HepG2 (cell line): Measurements from ENCODE around the gene TLR2.

Experiments
- MAX ChIP-seq: IDR thresholded peaks from 2 replicates; pipeline ENCODE4 v1.6.1; 2012; ENCODE audit warnings: inconsistent platforms
- POLR2A ChIP-seq, 2 experiments: IDR thresholded peaks; 2 replicates each; pipeline ENCODE4 v1.6.1; 2011; ENCODE audit warnings: low read depth in 2 of 2, low read length in 2 of 2, mild to moderate bottlenecking in 1 of 2, moderate library complexity in 1 of 2; ENCODE audit not compliant: insufficient read depth in 1 of 2
- ZKSCAN1 ChIP-seq: fragments of 150-350 bp; IDR thresholded peaks from 2 replicates; pipeline ENCODE4 v1.6.1; 2014; ENCODE audit warnings: low read length
- ZNF713 ChIP-seq: sonication (generic); formaldehyde crosslinking; IDR thresholded peaks from 2 replicates; pipeline ENCODE4 v1.4.0; 2020; ENCODE audit warnings: mild to moderate bottlenecking, missing genetic modification reagents
- ZNF747 ChIP-seq: sonication (generic); formaldehyde crosslinking; IDR thresholded peaks from 2 replicates; pipeline ENCODE4 v1.8.1; 2023; ENCODE audit warnings: missing genetic modification reagents, mild to moderate bottlenecking, borderline replicate concordance
- TF ChIP-seq, protein P1 (sequence below): sonication (generic); formaldehyde crosslinking; IDR thresholded peaks from 2 replicates; pipeline ENCODE4 v1.4.0; 2020; ENCODE audit warnings: mild to moderate bottlenecking, missing genetic modification reagents

- TF ChIP-seq ZKSCAN1 (no peak), POLR2A (IDR thresholded peaks at IDR 0.05; ENCODE audit: insufficient read depth in 1 of 2, low read depth in 2 of 2, low read length in 2 of 2) (no peak), ZNF747 (no peak), ZNF713 (CRISPR knock-in tag) (no peak), MAX (no peak)
- TF ChIP-seq, protein P1, sequence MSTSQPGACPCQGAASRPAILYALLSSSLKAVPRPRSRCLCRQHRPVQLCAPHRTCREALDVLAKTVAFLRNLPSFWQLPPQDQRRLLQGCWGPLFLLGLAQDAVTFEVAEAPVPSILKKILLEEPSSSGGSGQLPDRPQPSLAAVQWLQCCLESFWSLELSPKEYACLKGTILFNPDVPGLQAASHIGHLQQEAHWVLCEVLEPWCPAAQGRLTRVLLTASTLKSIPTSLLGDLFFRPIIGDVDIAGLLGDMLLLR (CRISPR knock-in tag), result no peak
Measured at GRCh38 chr4:153705743-153706468, 21.8 kb downstream of the TLR2 start.
